ENCODE data around the gene KRTAP9-7.

GRCh38 chr17:41301204-41301790 lies 25.8 kb downstream of the KRTAP9-7 start:
- no peak for TF ChIP-seq CTCF (IDR thresholded peaks at IDR 0.05; ENCODE audit: low read length)
- no peak for TF ChIP-seq EZH2 (IDR thresholded peaks at IDR 0.05; ENCODE audit: borderline replicate concordance, low read length)

Data from OCI-LY1 (cell line).